Activated CD8-positive, alpha-beta T cell treated with anti-CD3 and anti-CD28 coated beads for 36 hours (primary cell): Measurements from ENCODE around the gene CAMK1D. TPM values are rescaled to one million over a fixed set of nuclear protein-coding genes. Genes with fewer than 3 reads are reported as not detected.

Experiments
- ATAC-seq: fragments of 200-7000 bp; cut with Tn5 transposase; one replicate; pipeline ENCODE4 v1.10.0; 2021; ENCODE audit warnings: mild to moderate bottlenecking, moderate library complexity
- CTCF ChIA-PET: fragments of 350-600 bp; sonication (Branson Sonifier 250); formaldehyde crosslinking; loops from one replicate; lab custom pipeline; 2021; ENCODE audit warnings: antibody characterized with exemption; lab: Charles Lee
- POLR2A ChIA-PET: fragments of 350-600 bp; sonication (Branson Sonifier 250); formaldehyde crosslinking; loops from one replicate; lab custom pipeline; 2021; ENCODE audit warnings: antibody characterized with exemption; lab: Charles Lee
- DNase-seq: peaks from one replicate; pipeline ENCODE4 v3.0.0-alpha.2; 2020
- H3K27ac Mint-ChIP-seq: one replicate; pipeline ENCODE4 v1.8.0; 2021; ENCODE audit warnings: mild to moderate bottlenecking, mixed read lengths
- H3K27me3 Mint-ChIP-seq: one replicate; pipeline ENCODE4 v1.8.0; 2021; ENCODE audit warnings: mixed read lengths
- H3K36me3 Mint-ChIP-seq: one replicate; pipeline ENCODE4 v1.8.0; 2021; ENCODE audit warnings: low read depth, mixed read lengths
- H3K4me1 Mint-ChIP-seq: one replicate; pipeline ENCODE4 v1.8.0; 2021; ENCODE audit warnings: low read depth, mixed read lengths
- H3K4me3 Mint-ChIP-seq: one replicate; pipeline ENCODE4 v1.8.0; 2021; ENCODE audit warnings: mild to moderate bottlenecking, moderate library complexity, mixed read lengths
- H3K9me3 Mint-ChIP-seq: one replicate; pipeline ENCODE4 v1.8.0; 2021; ENCODE audit warnings: mixed read lengths
- CTCF ChIP-seq: fragments of 200-600 bp; IDR thresholded peaks from one replicate; pipeline ENCODE4 v1.8.0; 2022; ENCODE audit warnings: antibody characterized with exemption, mild to moderate bottlenecking
- intact Hi-C: fragments of 100-400 bp; cut with micrococcal nuclease; formaldehyde crosslinking; loops from one replicate; pipeline ENCODE4 v1.10.0; 2022
- total RNA-seq, 2 experiments: library from RNA; stranded (reverse); gene quantifications; one replicate each; pipeline ENCODE4 v1.2.3, GENCODE V29; 2021

CAMK1D gene
- total RNA-seq, 2 experiments from 2014 or later = 13.8 TPM

DNA sequence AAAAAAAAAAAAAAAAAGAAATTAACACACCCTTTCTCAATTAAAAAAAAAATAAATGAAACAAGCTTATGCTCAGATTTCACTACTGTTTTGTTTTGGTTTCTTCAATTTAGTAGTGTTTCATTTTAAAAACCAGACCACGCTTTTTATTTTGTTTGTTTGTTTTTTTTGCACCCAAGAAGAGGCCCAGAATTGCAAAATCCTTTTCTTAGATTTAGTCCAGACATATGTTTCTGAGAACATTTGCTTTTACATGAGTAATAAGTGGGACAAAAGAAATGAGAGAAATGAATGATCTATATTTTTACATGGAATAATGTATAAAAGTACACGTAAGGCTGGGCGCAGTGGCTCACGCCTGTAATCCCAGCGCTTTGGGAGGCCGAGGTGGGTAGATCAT lies 34.5 kb upstream of the CAMK1D start:
- intact Hi-C loops = no loop called here
- no peaks in the 10 kb centered on the region for H3K27me3 Mint-ChIP-seq
- POLR2A ChIA-PET = no interaction called here
- H3K4me3 Mint-ChIP-seq = no peak overlapping the region
- H3K36me3 Mint-ChIP-seq = no peaks in the 10 kb centered on the region
- no peaks in the 10 kb centered on the region for H3K9me3 Mint-ChIP-seq
- CTCF ChIA-PET = no interaction called here
- TF ChIP-seq CTCF = no peak
- no peak for DNase-seq
- no peak for ATAC-seq
- no peaks in the 10 kb centered on the region for H3K4me1 Mint-ChIP-seq
- no peak overlapping the region for H3K27ac Mint-ChIP-seq

GRCh38 chr10:12319076-12319475 lies 30.3 kb upstream of the CAMK1D start:
- TF ChIP-seq CTCF = no peak
- ATAC-seq (no peak), DNase-seq (no peak)
- ChIA-PET CTCF (interaction anchor here (0.9 kb wide), 1 partner anchor 338 kb away, joined by 3 read pairs; no protein-coding TSS in a partner anchor), POLR2A (interaction anchor here (0.7 kb wide), 1 partner anchor 16 kb away, joined by 5 read pairs; no protein-coding TSS in a partner anchor)
- Mint-ChIP-seq H3K36me3 (no peaks in the 10 kb centered on the region), H3K4me1 (no peaks in the 10 kb centered on the region), H3K27me3 (no peaks in the 10 kb centered on the region), H3K4me3 (no peak overlapping the region), H3K9me3 (no peaks in the 10 kb centered on the region), H3K27ac (no peak overlapping the region)
- intact Hi-C loops = no loop called here

DNA sequence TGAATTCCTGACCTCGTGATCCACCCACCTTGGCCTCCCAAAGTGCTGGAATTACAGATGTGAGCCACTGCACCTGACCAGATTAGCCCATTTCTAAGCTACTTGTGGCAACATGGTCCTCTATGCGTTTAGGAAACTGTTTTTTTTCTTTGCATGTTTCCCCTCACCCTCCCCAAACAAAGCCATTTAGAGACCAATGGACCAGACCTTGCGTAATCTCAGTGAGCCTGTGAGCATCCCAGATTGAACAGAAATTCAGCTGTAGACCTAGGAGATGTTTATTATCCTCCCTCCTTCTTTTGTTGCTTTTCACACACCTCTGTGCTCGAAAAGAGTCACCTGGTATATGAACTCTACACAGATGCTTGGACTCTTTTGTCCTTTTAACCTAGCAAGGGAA lies 28.5 kb upstream of the CAMK1D start:
- CTCF ChIA-PET = interaction anchor here (1.1 kb wide), 1 partner anchor 336 kb away, joined by 3 read pairs; no protein-coding TSS in a partner anchor
- Mint-ChIP-seq H3K27me3 (no peaks in the 10 kb centered on the region), H3K36me3 (no peaks in the 10 kb centered on the region), H3K27ac (no peak overlapping the region), H3K4me3 (no peak overlapping the region), H3K4me1 (no peaks in the 10 kb centered on the region), H3K9me3 (no peaks in the 10 kb centered on the region)
- intact Hi-C loops = no loop called here
- no peak for ATAC-seq
- POLR2A ChIA-PET = no interaction called here
- no peak for TF ChIP-seq CTCF
- DNase-seq = no peak

DNA sequence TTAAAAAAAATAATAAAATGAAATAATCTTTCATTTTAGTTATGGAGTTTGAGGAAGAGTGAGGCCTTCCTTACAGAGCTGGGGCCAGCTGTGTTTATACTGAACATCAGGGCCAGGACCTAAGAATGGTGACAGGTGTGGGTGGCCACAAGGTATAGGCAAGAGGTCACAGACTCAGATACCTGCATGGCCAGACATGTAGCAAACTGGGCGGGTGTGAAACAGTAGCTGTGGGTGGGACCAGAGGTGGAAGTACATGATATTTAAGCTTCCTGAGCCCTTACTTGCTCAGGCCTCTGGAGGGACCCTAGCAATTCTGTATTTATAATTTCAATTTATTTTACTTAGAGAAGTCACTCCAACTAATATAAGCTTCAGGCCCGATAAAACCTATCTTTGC lies 27.7 kb upstream of the CAMK1D start:
- intact Hi-C loops = no loop called here
- POLR2A ChIA-PET = no interaction called here
- no peak for DNase-seq
- Mint-ChIP-seq H3K27me3 (no peaks in the 10 kb centered on the region), H3K4me1 (no peaks in the 10 kb centered on the region), H3K36me3 (no peaks in the 10 kb centered on the region), H3K9me3 (no peaks in the 10 kb centered on the region), H3K27ac (no peak overlapping the region), H3K4me3 (no peak overlapping the region)
- TF ChIP-seq CTCF = no peak
- ATAC-seq = no peak
- CTCF ChIA-PET = interaction anchor here (1.1 to 1.2 kb wide), 2 partner anchors 9 to 335 kb away, joined by 3 read pairs; no protein-coding TSS in a partner anchor

DNA sequence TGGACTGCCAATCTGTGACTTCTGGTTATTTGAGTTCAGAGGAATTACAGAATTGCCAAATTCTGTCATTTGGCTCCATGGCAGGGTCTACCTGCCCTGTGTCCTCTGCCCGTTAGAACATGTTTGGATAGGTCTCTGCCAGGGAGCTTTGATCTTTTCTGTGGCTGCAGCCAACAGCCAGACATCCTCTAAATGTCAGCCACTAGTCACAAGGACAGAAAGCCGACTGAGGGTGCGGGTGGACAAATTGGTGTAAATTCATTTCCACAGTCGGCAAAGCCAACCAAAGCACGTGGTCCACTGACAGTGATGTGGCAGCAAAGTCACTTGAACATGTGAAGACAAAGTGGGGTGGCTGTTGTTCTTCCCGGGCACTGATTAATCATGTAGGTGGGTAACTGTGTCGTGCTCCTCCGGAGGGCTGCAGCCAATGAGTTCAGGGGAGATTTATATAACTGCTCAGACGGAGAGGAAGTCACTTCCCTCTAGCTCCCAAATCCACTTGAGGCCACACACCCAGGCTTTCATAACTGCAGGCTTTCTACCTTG lies 26.7 kb upstream of the CAMK1D start:
- TF ChIP-seq CTCF = no peak
- ChIA-PET CTCF (interaction anchor here (0.9 to 1.2 kb wide), 3 partner anchors 10 to 334 kb away, joined by 3 read pairs; no protein-coding TSS in a partner anchor), POLR2A (no interaction called here)
- Mint-ChIP-seq H3K4me3 (no peak overlapping the region), H3K27ac (no peak overlapping the region), H3K4me1 (no peaks in the 10 kb centered on the region), H3K36me3 (no peaks in the 10 kb centered on the region), H3K9me3 (no peaks in the 10 kb centered on the region), H3K27me3 (no peaks in the 10 kb centered on the region)
- DNase-seq = no peak
- intact Hi-C loops = no loop called here
- no peak for ATAC-seq
